Cerebellar cortex (tissue), 1 donor: Measurements from ENCODE around the gene PDIA5.
A peak's percentile ranks its signal among the peaks of the same experiment; 100 is the strongest.

Experiments
- DNase-seq: peaks from one replicate; pipeline ENCODE4 v3.0.0-alpha.2; 2015; ENCODE audit warnings: low spot score

The PDIA5 gene

DNA sequence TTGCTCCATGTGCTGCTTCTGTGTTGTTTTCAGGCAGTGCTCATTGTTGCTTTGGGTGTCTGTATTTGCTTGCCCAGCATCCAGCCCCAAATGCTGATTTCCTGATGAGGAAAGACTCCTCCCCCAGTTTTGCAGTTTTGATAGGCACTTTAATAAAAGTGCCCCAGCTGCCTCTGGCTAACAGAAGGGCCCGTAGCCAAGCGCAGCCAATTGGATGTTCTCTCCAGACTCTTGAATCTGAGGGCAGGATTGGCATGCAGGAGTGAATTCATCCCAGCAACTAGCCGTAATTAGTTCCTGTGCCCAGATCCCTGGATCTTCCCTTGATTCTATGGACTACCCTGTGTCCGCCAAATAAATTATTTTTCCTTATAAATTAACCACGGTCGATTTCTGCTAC is 24.4 kb upstream of the PDIA5 start:
- no peak for DNase-seq

DNA sequence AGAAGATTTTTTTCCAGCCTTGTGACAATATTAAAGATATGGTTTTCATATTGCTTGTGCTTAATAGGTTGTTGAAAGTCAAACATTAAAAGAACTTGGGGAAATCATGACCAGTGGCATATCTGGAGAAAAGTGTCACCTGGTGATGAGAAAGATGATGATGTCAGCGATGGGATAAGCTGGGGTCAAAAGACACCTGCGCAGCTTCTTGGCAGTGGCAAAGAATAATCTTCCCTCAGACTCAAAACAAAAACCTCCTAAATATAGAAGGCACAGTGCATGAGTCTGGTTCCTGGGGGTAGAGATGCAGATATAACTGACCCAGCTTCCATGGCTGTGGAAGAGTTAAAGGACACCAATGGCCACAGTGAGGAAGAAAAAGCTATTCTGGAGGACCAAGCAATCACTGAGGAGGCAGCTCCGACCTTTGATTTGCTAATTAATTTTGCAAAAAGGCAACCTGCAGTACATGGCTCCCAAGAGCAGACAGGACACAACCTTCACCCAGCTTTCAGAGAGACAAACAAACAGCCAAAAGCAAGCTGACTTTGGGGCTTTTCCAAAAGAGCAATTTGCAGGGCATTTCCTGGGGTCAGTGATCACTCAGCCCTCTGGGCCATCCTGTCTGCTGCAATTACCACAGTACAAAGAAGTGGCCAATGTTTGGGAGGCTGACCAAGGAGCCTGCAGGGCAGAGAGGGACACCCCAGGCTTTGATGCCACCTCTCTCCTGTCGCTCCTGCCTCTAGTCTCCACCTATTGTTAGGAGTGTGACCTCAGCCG is 21.7 kb upstream of the PDIA5 start:
- no peak for DNase-seq

DNA sequence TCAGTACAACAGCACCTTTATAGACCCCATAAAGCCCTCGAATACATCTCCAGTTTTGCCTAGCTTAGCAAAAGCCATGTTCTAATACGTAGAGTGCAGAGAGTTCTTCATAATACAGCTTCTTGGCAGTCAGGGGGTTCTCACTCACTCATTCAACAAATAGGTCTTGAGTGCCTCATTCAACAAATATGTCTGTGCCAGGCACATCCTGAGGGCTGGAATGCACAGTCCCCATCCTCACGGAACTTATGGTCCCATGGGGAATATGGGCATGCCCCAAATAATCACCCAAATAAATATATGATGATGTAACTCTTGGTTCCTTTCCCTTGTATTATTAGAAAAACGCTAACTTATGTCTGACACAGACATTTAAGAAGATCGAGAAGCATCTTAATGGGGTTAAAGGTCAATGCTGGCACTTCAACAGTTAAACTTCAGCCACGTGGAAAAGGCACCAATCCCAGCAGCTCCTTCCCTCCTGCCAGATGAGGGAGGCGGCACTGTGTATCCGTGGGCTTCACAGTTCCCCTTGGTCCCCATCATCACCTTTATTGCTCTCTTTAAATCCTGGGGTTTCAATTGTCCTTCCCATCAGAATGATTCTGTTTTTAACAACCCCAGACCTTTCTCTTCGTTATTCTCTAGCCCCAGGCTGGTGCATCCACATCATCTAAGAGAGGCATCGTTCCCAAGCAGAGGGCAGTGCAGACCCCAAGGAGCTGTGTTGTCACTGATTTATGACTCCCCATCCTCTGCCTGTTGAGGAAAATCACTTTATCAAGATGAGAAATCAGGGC is 20.4 kb upstream of the PDIA5 start:
- no peak for DNase-seq

DNA sequence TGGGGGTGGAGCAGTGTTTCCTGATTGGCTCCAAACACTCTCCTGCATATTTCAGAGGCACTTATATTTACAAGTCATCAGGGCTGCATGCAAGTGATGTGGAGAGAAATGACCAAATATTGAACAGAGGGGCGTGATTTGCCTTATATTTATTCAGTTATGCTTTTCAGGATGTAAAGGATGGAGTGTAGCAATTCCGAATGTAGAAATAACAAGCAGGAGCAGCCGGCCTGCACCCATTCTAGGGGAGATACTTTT is 19.8 kb upstream of the PDIA5 start:
- DNase-seq, result no peak

DNA sequence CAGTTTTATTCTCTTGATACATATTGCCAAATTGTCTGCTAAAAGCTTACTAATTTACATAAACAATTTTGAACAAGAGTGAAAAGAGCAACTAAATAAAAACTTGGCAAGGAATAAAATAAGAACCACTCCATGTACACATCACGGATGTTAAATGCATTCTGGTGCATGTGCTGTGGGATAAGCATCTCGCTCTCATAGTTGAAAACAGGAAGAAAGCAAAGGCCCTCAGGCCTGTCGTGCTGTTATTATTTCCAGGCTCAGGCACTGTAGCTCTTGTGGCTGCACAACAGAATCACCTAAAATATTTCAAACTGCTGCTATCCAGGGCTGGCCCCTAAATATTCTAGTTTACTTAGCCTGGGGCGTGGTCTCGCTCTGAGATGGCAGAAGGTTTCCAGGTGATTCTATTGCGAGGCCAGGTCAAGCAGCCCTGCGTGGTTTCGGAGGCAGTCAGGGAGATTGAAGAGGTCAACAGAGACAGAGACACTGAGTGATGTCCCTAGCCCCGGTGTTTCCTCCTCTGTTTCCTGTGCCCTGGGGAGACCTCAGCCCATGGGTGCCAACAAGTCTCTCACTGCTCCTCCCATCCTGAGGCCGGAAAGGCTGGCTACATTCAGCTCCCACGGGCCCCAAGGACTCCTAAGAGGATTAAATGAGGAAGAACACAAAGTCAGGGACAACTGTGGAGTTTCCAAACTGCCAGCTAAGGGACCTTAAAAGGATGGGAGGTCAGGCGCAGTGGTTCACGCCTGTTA is 18.2 kb upstream of the PDIA5 start:
- DNase-seq, result no peak

DNA sequence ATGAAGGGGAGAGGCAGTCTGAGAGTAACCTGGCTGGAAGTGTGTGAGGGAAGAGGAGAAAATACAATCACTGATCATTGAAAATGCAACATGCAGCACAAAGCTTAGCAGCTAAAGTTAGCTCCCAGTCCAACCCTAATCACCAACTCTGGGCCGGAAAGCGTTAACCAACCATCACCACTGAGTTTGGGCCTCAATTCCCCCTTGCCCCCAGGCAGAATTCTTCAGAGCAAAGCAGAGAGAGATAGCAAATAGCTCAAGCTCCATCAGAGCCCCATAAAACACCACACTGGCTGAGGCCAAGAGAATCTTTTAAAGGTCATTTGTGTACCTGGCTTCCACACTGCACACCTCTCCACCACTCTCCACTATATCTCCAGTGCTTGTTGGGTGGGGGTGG is 16.2 kb upstream of the PDIA5 start:
- no peak for DNase-seq

DNA sequence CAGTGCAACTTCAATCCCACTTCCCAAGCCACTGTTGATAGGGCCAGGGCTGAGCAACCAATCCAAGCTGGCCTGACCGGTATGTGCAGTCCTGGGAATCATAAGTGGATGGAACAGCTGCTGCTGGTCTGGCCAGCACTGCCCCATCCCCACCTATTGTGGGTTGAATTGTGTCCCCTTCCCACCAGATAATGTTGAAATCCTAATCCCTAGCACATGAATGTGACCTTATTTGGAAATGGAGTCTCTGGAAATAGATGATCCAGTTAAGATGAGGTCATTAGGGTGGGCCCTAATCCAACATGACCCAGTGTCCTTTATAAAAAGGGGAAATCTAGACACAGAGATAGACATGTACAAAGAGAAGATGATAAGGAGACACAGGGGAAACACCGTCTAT is 13.7 kb upstream of the PDIA5 start:
- no peak for DNase-seq

DNA sequence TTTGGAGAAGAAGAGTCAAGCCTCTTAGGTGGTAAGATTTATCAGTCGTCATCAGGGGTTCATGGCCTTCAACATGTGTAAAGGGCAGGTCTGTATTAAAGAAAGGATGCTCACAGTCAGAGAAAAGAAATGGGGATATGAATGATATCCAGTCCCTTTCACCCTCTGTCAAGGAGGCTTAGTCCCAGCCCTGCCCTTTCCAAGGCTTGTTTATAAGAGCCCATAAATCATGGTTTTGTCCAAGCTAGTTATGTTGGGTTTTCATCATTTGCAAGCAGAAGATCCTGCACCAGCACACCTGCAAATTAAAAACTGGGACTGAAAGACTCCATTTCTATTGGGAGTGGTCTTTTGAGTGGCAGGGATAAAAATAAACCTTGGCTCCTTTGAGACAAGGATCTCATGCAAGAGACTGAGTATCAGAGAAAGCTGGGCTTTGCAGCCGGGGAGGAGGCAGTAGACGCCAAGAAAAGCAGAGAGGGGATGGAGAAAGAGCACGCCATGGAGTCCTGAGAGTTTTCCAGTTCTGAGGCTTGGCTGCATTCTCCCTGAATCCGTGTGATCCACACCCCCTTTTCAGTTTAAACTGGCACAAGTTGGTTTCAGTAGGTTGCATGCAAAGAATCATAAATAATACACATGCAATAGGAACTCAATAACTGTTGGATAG is 12.6 kb upstream of the PDIA5 start:
- no peak for DNase-seq

DNA sequence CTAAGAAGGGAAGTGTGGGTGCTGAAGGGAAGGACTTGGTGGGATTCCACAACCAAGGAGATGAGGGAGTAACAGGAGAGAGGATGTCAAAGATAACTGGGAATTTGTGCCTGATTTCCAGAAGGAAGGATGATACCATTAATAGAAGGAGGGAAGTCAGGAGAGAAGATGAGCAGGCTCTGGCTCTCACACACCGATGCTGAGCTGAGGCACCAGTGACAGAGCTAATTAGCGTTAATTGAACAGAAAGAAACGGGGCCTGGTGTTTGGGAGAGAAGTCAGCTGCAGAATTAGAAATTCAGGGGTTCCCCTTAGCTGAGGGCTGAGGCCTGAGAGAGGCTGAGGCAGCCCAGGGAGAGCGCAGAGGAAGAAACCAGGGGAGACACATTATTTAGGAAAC is 11.9 kb upstream of the PDIA5 start:
- DNase-seq, result no peak

DNA sequence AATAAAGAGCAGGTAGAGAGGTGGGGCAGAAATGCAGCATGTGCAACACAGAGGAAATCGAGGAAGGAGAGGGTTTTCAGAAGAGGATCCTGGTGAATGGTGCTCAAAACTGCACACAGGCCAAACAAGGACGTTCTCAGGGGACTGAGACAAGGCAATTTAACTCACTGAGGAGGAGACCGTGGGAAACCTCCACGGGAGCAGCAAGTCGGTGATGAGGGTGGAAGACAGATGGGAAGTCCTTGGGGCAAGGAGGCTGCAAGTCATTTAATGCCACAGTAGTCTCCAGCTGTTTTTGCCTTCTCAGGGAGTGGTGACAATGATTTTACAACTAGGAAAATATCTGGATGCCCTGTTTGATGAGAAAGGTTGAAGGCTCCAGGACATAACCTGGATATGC is 11.5 kb upstream of the PDIA5 start:
- no peak for DNase-seq

DNA sequence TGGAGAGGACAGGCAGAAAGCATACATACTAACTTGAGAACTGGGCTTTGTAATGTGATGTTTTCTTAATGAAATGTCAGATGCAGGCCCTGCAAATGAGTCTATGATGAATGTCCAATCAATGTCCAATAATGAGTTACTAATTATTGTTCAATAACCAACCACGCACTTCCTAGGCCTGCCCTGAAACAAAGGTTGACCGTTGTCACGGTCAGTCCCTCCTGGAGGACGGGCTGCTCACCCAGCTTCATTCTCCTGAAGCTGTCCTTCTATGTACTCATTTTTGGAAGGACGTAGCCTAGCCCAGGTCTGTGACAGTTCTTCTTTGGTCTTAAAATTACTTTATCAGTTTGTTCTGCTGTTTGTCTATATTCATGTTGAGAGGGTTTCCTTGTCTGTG is 8.3 kb upstream of the PDIA5 start:
- no peak for DNase-seq

DNA sequence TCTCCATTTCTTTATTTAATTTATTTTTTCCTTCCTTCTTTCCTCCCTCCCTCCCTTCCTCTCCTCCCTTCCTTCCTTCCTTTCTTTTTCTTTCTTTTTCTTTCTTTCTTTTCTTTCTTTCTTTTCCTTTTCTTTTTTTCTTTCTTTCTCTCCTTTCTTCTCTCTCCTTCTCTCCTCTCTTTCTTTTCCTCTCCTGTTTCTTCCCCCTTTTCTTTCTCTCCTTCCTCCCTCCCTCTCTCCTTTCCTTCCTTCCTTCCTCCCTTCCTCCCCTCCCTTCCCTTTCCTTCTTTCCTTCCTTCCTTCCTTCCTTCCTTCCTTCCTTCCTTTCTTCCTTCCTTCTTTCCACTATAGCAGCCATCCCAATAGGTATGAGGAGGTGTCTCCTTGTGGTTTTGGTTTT is 6.8 kb upstream of the PDIA5 start:
- DNase-seq, result no peak

DNA sequence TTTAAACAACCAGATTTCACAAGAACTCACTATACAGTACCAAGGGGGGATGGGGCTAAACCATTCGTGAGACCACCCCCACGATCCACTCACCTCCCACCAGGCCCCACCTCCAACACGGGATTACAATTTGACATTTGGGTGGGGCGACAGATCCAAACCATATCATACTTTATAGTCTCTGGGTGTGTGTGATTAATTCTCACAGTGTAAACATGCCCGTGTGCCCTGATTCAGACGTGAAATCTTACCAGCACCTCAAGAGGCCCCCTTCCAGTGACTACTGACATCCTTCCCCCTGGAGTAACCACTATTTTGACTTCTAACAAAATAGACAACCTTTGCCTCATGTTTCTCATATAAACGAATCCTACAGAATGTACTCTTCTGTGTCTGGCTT is 5.0 kb upstream of the PDIA5 start:
- no peak for DNase-seq

DNA sequence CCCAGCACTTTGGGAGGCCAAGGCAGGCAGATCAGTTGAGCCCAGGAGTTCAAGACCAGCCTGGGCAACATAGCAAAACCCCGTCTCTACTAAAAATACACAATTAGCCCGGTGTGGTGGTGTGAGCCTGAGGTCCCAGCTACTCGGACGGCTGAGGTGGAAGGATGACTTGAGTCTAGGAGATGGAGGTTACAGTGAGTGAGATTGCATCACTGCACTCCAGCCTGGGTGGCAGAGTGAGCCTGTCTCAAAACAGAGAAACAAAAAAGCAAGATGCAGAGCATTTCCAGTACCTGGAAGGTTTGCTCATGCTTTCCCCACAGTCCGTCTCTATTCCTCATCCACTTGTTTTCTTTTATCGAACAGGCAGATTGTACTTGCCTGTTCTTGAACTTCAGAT is 3.8 kb upstream of the PDIA5 start:
- DNase-seq, result no peak

DNA sequence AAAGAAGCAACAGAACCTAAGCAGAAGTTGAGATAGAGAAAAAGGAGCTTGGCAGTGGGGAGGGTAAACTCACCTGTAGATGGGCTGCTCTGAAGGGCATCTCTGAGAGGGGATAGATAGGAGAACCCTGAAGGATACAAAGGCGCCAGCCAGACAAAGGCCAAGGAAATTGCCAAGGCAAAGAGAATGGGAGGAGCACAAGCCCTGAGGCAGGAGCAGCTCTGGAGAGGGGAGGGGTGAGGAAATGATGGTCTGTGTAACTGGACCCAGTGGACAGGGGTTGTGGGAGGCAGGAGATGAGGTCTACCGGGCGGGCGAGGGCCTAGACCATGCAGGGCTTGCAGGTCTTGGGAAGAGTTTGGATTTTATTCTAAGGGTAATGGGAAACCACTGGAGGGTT is 2.3 kb upstream of the PDIA5 start:
- DNase-seq, result no peak

DNA sequence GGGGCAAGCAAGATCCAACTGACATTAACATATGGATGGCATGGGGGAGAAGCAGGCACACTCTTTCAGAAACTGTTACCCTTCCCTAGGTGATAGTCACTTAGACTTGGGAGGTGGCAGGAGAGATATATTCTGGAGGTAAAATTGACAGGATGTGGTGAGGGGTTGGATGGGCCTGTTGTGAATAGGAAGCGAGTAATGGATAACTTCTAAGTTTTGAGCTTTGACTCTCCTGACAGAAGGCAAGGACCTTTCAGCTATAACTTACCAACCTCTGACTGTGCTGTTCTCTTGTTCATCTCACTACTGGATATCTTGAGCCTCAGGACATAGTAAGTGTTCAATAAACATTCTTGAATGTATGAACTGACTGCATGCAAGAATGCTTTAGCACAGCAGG is 1.9 kb upstream of the PDIA5 start:
- no peak for DNase-seq

DNA sequence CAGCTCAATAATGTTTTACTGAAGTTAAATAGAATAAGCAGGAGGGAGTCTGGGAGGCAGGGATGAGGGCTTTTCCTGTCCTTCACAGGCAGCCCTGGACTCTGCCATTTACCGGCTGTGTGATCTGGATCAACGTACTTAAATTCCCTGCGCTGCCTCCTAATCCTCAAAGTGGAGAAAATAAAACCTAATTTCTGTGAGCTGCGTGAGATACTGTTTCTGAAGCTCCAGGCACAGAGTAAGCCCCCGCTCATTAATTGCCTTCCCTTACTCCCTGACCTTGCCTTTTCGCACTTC is 278 bp upstream of the PDIA5 start:
- DNase-seq, result no peak

DNA sequence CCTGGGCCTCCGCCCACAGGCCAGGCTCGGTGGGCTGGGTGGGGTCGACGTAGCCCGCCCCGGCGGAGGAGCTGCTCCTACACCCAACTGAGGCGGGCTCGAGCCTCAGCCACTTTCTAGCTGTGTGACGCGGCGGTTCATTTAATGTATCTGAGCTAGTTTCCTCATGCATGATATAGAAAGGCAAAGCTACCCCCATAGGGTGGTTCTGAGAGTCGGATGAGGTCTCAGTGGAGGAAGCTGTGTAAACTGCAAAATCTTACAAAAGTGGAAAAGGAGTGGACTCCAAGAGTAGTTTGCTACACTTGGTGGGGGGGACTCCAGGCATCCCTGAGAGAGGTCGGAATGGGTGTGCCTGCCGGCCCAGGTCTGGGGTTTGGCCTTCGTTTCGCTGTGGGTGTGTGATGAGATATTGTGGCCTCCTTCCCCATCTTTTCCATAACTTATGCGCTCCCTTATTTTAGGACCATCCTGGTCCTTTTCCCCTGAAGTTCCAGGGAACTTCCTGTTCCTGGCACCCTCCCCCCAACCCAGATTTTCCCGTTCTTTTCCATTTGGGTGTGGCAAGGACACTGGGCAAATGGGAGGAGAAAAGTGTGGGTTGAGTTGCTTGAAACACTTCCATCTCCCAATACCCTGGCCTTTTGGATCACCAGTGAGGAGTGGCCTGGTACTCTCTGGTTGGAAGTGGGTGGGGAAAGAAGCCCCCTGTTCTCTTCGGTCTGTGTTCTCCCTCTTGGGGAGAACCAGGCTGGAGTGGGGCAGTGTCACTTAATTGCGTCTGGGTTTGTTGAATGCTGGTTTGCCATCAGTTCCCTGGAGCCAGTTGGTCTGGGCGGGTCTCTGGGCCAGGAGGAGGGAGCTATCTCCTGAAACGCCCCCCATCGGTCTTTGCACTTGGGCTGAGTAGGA is 1.1 kb downstream of the PDIA5 start:
- DNase-seq, result peak; percentile 22

DNA sequence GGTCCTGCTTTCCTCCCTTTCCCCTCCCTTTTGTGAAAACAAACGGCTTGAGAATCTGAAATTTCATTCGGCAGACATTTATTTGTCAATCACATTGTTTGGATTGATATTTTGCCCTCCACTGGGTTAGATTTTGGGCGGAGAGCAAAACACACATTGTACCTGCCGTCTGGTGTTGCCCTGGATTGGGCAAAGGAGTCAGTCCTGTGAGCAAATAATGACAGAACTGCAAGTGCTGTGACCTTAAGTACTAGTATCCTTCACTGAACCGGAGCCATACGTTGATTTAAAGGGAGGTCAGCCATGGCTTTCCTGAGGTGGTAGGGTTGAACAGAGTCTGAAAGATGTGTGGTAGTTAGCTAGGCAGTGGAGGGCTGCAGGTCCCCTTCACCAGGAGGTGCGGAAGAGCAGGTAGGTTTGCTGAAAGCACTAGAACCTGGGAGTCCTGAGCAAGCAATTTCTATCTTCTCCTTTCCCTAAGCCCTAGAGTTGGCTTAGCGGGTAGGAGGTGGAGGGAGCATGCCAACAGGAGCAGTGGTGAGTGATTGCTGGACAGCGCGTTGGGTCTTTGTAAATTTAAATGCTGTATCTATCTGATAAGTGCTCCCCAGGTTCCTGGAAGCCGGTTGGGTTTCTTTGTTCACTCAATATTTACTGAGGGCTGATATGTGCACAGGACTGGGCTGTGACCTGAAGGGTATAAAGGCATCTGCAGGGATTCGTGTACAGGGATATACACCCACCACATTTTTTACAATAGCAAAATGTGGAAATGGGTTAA is 2.0 kb downstream of the PDIA5 start:
- no peak for DNase-seq

DNA sequence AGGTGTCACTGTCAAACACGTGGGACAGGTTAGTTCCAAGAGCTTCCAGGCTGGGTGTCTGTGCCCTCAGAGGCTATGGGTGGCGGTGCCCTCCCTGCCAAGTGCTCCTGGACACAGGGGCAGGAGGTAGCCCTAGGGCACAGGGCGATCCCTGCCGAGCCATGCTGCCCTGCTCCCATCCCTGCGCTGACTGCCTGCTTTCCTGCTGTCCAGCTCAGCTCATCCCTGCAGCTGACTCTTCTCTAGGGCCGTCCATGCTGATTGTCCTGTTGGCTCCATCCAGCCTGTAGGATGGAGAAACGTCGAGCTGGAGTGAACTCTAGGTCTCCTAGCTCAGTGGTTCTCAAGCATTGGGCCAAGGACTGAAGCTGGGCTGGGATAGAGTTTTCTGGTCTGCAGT is 3.7 kb downstream of the PDIA5 start:
- DNase-seq, result no peak

DNA sequence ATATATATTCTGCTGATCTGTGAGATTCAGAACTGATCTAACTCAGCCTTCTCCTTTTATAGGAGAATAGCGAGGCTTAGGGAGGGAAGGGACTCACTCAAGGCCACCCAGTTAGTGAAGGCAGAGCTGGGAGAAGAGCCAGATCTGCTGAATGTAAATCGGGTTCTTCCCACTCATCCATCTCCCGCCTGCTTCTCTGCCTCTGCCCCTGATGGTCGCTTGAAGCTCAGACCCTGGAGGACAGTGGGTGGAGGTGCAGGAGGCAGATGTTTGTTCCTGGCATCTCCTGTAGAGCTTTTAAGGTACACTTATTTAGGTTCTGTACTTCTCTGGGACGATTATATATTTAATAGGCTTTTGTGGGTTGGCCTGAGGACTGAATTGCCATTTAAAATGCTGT is 4.3 kb downstream of the PDIA5 start:
- peak; percentile 15 for DNase-seq
